ENCODE data around the gene DMD.

DNA sequence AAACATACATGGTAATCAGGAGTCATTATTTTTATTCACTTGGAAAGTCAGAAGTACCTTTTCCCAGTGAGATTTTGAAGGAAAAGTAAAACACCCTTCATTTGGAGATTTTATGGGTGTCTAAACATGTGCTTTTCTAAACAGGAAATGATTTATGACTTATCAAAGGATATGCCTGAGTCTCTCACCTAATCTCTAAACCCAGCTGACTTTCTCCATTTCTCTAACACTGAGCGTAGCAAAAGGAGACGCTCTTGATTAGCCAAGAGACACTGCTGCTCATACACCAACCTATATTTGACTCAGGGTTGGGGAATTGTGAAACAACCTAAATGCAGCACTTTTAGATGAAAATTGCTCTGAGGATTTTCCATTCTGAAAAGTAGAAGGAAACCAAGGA is 1671.0 kb downstream of the DMD start:
- TF ChIP-seq POLR2A (IDR thresholded peaks at IDR 0.05) (no peak), EP300 (IDR thresholded peaks at IDR 0.05) (no peak)
- TF ChIP-seq, protein P1, sequence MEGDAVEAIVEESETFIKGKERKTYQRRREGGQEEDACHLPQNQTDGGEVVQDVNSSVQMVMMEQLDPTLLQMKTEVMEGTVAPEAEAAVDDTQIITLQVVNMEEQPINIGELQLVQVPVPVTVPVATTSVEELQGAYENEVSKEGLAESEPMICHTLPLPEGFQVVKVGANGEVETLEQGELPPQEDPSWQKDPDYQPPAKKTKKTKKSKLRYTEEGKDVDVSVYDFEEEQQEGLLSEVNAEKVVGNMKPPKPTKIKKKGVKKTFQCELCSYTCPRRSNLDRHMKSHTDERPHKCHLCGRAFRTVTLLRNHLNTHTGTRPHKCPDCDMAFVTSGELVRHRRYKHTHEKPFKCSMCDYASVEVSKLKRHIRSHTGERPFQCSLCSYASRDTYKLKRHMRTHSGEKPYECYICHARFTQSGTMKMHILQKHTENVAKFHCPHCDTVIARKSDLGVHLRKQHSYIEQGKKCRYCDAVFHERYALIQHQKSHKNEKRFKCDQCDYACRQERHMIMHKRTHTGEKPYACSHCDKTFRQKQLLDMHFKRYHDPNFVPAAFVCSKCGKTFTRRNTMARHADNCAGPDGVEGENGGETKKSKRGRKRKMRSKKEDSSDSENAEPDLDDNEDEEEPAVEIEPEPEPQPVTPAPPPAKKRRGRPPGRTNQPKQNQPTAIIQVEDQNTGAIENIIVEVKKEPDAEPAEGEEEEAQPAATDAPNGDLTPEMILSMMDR (IDR thresholded peaks at IDR 0.05): no peak

All from ovary (tissue), 3 donors.